Measurements from ENCODE around the gene TAMALIN.

- no peak for TF ChIP-seq CTCF (conservative IDR thresholded peaks at IDR 0.05 in 1 of 2, IDR thresholded peaks at IDR 0.05 in 1 of 2; ENCODE audit: extremely low read depth in 1 of 2, insufficient read depth in 1 of 2, low read depth in 1 of 2, low read length in 2 of 2)
- no peak for TF ChIP-seq EZH2 (IDR thresholded peaks at IDR 0.05; ENCODE audit: borderline replicate concordance, low read length)
Measured at GRCh38 chr12:52057638-52058576, 51.2 kb downstream of the TAMALIN start.
